ENCODE results near the gene TRANK1.

Gene TRANK1

GRCh38 chr3:36790765-36791164, 154.1 kb downstream of the TRANK1 start:
- DNase-seq: no peak

- peak; percentile 5 to 36 for DNase-seq
Observed at GRCh38 chr3:36786921-36787890, 157.6 kb downstream of the TRANK1 start.

GRCh38 chr3:36784138-36784635, 160.7 kb downstream of the TRANK1 start:
- no peak for DNase-seq

- no peak for DNase-seq
Observed at GRCh38 chr3:36777424-36778218, 167.2 kb downstream of the TRANK1 start.
